Thyroid gland (tissue), 4 donors: Measurements from ENCODE around the gene FAM156B.

Experiments used
- CTCF ChIP-seq, 6 experiments: fragments of 200-600 bp in 3 of 6; fragments of 450-650 bp in 3 of 6; sonication (generic) in 3 of 6; IDR thresholded peaks; one replicate each; pipeline ENCODE4 v1.5.1; 2016 to 2019; ENCODE audit warnings: antibody characterized with exemption in 6 of 6, mild to moderate bottlenecking in 2 of 6, inconsistent platforms in 1 of 6, moderate library complexity in 1 of 6
- POLR2A ChIP-seq, 2 donors: fragments of 450-650 bp; IDR thresholded peaks; one replicate each; pipeline ENCODE4 v1.6.1; 2017; ENCODE audit warnings: antibody characterized with exemption in 2 of 2, mild to moderate bottlenecking in 2 of 2, moderate library complexity in 1 of 2

GRCh38 chrX:52865343-52865998 lies 31.7 kb upstream of the FAM156B start:
- TF ChIP-seq CTCF (IDR thresholded peaks at IDR 0.05) (no peak), POLR2A (IDR thresholded peaks at IDR 0.05) (no peak)
